Measurements from ENCODE around the gene TRPM7. TPM values are rescaled to one million over a fixed set of nuclear protein-coding genes. Genes with fewer than 3 reads are reported as not detected.

Gene TRPM7
- total RNA-seq, 1 donor from 2014 or later, result 32.2 TPM

GRCh38 chr15:50675535-50676144 is 11.0 kb downstream of the TRPM7 start:
- intact Hi-C loops (cut with micrococcal nuclease), result loop anchor here (5.0 kb wide), 1 partner anchor 202 kb away; no protein-coding TSS in a partner anchor
- TF ChIP-seq CTCF (IDR thresholded peaks at IDR 0.05; ENCODE audit: borderline replicate concordance), result peak; percentile 82
- no peak overlapping the region for H3K4me3 ChIP-seq
- no peak overlapping the region for H3K27ac ChIP-seq (replicated peaks)
- H3K27me3 ChIP-seq (ENCODE audit: low read depth), result no peaks in the 10 kb centered on the region
- no peak for DNase-seq
- H3K36me3 ChIP-seq, result peaks cover 9% of the 10 kb centered on the region
- peaks cover 80% of the 10 kb centered on the region for H3K4me1 ChIP-seq
- no peaks in the 10 kb centered on the region for H3K9me3 ChIP-seq (replicated peaks)

GRCh38 chr15:50670115-50670514 is 16.5 kb downstream of the TRPM7 start:
- H3K4me3 ChIP-seq, result no peak overlapping the region
- H3K4me1 ChIP-seq, result peaks cover 69% of the 10 kb centered on the region
- DNase-seq, result no peak
- no peak overlapping the region for H3K27ac ChIP-seq (replicated peaks)
- H3K36me3 ChIP-seq, result peaks cover 9% of the 10 kb centered on the region
- H3K27me3 ChIP-seq (ENCODE audit: low read depth), result no peaks in the 10 kb centered on the region
- intact Hi-C loops (cut with micrococcal nuclease), result no loop called here
- no peak for TF ChIP-seq CTCF (IDR thresholded peaks at IDR 0.05; ENCODE audit: borderline replicate concordance)
- no peaks in the 10 kb centered on the region for H3K9me3 ChIP-seq (replicated peaks)

GRCh38 chr15:50669611-50670010 is 17.0 kb downstream of the TRPM7 start:
- H3K9me3 ChIP-seq (replicated peaks), result no peaks in the 10 kb centered on the region
- H3K4me1 ChIP-seq, result peaks cover 65% of the 10 kb centered on the region
- H3K36me3 ChIP-seq, result peaks cover 11% of the 10 kb centered on the region
- no peaks in the 10 kb centered on the region for H3K27me3 ChIP-seq (ENCODE audit: low read depth)
- DNase-seq, result no peak
- no peak for TF ChIP-seq CTCF (IDR thresholded peaks at IDR 0.05; ENCODE audit: borderline replicate concordance)
- no peak overlapping the region for H3K4me3 ChIP-seq
- intact Hi-C loops (cut with micrococcal nuclease), result no loop called here
- H3K27ac ChIP-seq (replicated peaks), result no peak overlapping the region

- intact Hi-C loops (cut with micrococcal nuclease), result no loop called here
- Histone ChIP-seq H3K27me3 (ENCODE audit: low read depth) (no peaks in the 10 kb centered on the region), H3K9me3 (replicated peaks) (no peaks in the 10 kb centered on the region), H3K27ac (replicated peaks) (no peak overlapping the region), H3K4me1 (peaks cover 42% of the 10 kb centered on the region), H3K4me3 (no peak overlapping the region), H3K36me3 (peaks cover 35% of the 10 kb centered on the region)
- TF ChIP-seq CTCF (IDR thresholded peaks at IDR 0.05; ENCODE audit: borderline replicate concordance), result no peak
- no peak for DNase-seq
These were observed 20.7 kb downstream of the TRPM7 start for GRCh38 chr15:50665938-50666337.

GRCh38 chr15:50655555-50655954 is 31.0 kb downstream of the TRPM7 start:
- peaks cover 4% of the 10 kb centered on the region for H3K4me1 ChIP-seq
- no peak for DNase-seq
- intact Hi-C loops (cut with micrococcal nuclease), result no loop called here
- TF ChIP-seq CTCF (IDR thresholded peaks at IDR 0.05; ENCODE audit: borderline replicate concordance), result no peak
- no peak overlapping the region for H3K27ac ChIP-seq (replicated peaks)
- peaks cover 89% of the 10 kb centered on the region for H3K36me3 ChIP-seq
- H3K27me3 ChIP-seq (ENCODE audit: low read depth), result no peaks in the 10 kb centered on the region
- H3K9me3 ChIP-seq (replicated peaks), result no peaks in the 10 kb centered on the region
- no peak overlapping the region for H3K4me3 ChIP-seq

Measured in left ventricle myocardium inferior (tissue), 1 donor.